ENCODE results near the gene PCMT1.
"Not testable (repeated sequence)": the region's sequence is repeated elsewhere in the genome, so short reads cannot be mapped to it uniquely, and the experiment has no call there.

PCMT1 gene

DNA sequence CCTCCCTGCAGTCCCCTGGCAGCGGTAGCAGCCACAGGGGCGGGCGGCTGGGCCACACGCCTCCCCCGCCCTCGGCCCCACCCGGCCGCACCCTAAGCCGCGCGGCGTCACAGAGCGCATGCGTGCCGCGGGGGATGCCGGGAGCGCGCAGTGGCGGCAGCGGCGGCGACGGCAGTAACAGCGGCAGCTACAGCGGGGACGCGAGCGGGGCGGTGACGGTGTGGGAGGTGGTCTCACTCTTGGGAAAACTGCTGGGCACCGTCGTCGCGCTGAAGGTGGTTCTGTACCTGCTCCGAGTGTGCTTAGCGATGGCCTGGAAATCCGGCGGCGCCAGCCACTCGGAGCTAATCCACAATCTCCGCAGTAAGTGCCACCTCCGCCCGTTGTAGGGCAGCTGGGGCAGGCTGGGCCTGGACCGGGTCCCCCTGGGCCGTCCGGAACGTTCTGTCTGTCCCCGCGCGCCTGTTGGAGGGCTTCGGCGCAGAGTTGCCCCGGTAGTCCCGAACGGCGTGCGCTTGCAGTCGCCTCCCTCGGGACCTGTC, at the start of gene PCMT1:
Gene PCMT1, plus strand, starts transcription at position 148 of the 542 bp plus-strand sequence. Its CDS starts 161 bp downstream, at position 309.
- DNase-seq (ENCODE audit: low read depth, low spot score): peak; percentile 46
- peak within 1 kb of the TSS; percentile 70 for H3K27ac ChIP-seq

DNA sequence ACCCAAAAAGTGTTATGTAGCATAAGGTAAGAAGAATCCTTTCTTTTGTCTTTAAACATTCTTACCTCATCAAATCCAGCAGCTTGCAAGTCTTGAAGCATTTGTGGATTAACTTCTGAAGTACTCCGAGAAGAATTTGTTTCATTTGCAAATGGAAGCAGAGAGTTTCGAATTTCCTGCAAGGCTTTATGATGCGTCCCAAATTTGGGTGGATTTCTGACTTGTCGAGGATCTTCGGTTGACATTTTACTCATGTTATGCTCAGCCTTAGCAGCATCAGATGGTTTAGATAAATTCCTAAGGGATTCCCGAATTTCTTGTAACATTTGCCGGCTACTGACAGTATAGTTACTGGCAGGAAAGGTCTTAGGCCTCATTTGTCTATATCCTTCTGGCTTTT, 47.8 kb upstream of the PCMT1 start:
- no peak overlapping the region for H3K27ac ChIP-seq
- no peak for DNase-seq (ENCODE audit: low read depth, low spot score)

DNA sequence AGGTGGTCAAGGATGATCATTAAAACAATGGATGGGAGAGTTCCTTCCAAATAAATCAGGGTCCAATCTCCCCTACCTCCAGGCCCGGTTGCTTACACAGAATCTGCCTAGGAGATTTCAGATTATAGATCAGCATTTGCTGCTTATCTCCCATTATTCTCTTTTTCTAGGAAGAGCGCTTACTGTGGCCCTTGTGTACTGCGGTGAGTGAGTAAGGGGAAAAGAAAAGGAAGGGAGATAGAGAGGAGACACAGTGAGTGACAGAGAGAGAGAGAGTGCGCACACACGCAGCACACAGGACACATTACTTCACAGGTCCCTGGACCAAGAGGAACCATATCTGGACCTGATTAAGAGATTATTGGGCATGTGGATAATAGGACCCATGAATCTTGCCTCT, 37.8 kb upstream of the PCMT1 start:
- no peak for DNase-seq (ENCODE audit: low read depth, low spot score)
- H3K27ac ChIP-seq: no peak overlapping the region

DNA sequence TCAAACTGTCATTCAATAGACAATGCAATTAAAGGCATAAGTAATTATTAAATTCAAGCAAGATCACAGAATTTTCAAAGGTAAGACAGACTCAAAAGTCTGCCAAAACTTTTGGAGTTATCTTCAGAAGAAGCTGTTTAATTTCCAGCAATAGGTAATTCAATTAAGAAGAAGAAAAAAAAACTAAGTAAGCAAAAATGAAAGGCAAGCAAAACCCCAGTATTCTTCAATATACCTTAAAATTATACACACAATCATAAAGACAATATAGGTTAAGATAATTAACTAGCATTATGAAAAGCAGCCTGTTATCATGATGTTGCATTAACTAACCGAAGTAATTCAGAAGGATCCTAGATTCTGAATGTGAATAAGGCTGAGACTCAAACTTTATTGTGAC, 35.1 kb upstream of the PCMT1 start:
- DNase-seq (ENCODE audit: low read depth, low spot score): no peak
- no peak overlapping the region for H3K27ac ChIP-seq

DNA sequence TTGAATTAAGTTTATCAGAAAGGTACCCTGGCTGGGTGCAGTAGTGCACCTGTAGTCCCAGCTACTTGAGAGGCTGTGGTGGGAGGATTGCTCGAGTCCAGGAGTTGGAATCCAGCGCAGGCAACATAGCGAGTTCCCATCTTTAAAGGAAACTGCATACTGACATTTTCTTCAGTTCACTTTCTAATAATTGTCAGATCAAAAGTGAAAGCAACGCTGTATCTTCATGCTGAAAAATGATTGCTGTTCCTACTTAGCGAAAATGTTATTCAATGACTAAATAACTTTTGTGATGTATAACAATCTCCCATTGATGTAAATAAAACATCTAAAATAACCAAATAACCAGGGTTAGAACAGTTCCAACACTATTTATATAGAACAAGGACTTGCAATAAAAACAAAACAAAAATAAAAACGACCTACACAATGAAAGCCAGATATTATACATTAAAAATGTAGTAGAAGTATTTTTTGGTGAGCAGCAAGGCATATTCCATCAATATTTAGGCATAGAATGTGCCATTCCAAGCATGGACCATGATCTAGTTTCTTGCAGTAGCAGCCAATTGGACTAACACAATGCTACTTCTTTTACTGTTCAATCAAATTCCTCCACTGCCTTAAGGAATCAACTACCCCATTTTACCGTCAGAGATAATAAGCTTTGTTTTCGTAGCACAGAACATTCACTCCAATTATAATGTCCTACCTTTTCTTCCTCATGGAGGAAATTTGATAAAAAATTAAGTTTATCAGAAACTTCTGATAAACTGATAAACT, 33.2 kb upstream of the PCMT1 start:
- peak overlapping the region; percentile 94 for H3K27ac ChIP-seq
- DNase-seq (ENCODE audit: low read depth, low spot score): no peak

DNA sequence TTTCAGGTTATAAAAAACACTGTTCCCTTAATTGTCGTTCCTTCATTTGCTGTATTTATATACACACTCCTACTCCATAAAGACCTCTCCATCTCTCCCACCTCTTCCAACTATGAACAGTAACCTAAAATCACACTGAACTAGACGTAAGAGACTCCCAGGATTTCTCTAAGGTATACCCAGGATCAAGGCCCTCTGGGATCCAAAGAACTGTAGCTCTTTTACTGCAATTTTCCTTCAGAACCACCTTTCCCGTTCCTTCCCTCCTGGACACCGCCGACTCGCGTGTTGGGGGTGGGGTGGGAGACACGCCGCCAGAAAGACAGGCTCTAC, 32.3 kb upstream of the PCMT1 start:
- H3K27ac ChIP-seq: peak overlapping the region; percentile 94
- DNase-seq (ENCODE audit: low read depth, low spot score): no peak

DNA sequence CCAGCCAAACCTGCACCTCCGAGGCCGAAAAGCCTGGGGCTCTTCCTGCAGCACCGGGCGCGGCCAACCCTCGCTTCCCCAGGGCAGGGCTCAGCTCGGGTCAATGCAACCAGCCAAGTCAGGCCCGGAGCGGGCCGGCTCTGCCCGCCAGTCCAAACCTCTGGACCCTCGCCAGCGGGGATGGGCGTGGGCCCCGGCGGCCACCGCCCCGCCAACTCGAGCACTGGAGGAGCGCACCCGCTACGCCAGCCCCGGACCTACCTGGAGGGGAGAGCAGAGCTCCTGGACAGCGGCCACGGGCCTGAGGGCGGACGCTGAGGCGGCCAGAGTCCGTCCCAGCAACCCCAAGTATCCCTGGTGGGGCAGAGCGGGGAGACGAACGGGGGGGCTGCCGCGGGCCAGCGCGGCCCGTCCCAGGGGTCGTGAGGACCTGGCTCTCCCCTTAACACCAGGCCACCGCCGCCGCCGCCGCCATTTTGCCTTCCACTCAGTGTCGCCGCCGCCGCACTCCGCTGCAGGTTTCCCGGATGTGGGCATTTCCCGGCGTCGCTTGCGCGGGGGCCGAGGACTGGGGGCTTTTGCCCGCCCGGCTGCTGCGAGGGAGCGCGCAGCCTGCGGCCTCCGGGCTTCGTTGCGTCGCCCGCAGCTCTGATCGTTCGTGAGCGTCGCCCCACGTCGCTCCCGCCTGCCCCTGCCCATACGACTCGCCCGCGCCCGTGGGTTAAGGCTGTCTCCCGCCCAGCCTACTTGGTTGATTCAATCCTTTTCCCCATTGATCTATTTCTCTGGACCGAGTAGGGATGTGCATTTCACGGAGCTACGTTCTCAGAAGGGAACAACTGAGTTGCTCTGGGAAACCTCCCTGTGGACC, 31.7 kb upstream of the PCMT1 start, which contains the start of gene LATS1:
Gene LATS1, minus strand, starts transcription at position 514 of the 871 bp plus-strand sequence. CDS start 15,975 bp downstream, outside the sequence.
- H3K27ac ChIP-seq: peak within 1 kb of the TSS; percentile 94
- peak; percentile 14 for DNase-seq (ENCODE audit: low read depth, low spot score)

DNA sequence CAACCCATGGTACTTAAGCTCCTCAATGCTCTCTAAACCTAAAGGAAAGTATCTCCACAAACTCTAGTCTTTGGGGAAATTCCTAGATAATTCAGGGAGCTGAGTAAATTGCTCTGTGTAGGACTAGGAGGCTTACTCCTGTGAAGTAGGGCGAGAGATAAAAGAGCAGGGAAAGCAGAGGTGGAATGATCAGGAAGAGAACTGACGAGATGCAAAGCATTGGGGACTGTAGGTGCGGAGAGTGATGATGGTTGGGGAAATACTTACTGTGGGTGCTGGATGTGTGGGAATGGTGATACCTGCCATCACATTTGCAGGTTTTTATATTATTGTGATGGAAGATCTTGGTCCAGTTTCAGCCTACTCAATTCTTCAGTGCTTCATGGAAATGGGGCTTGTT, 30.0 kb upstream of the PCMT1 start:
- no peak for DNase-seq (ENCODE audit: low read depth, low spot score)
- no peak overlapping the region for H3K27ac ChIP-seq

DNA sequence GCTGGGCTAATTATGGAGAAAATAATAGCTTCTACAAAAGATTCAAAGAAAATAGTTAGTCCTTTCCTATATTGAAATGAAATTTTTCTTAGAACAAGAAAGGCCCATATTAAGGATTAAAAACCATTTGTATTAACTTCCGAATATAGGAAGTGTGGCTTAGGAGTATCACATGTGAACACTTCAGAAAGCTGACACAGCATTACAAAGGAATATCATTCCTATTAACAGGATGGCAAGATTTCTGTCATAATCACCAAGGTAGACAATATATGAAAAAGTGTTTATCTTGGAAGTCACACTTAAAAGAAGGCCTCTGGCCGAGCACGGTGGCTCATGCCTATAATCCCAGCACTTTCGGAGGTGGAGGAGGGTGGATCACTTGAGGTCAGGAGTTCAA, 26.3 kb upstream of the PCMT1 start:
- H3K27ac ChIP-seq: no peak overlapping the region
- DNase-seq (ENCODE audit: low read depth, low spot score): no peak

DNA sequence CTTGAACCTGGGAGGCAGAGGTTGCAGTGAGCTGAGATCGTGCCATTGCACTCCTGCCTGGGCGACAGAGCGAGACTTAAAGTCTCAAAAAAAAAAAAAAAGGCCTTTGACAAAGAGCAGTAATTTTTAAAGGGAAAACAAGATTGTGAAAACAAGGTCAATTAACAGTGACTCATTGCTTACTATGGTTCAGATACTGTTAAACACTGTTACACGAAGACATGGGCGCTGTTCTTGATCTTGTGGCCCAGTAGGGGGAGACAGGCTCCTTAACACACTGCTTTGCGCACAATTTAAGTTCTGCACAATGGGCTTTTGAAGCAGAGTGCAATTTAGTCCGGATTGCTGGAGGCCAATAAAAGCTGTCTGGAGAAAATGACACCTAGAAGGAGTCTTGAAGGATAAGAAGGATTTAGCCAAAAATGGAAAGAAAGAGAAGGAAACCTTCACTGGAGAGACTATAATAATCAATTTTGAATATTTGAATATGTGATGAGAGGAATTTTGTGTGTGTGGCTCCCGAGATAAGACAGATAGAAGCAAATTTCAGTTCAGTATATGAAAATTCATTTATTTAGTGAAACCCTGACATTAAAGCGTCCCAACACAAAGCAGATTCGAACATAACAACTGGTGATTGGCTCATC, 25.6 kb upstream of the PCMT1 start:
- H3K27ac ChIP-seq: no peak overlapping the region
- DNase-seq (ENCODE audit: low read depth, low spot score): peak; percentile 46

DNA sequence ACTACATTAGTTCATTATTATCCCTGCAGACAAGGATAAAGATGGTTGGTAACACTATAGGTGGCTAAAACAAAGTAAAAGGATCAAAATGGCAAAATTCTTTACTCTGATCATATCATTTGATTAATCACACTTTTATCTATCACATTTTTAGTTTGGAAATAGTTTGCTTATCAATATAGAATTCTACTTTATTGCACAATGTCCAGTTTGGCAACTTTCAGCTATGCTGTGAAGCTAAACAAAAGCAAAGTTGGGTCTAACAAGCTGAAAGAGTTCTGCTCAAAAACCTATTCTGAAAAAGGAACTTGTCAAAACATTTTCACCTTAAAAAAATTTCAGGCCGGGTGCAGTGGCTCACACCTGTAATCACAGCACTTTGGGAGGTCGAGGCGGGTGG, 23.8 kb upstream of the PCMT1 start:
- no peak overlapping the region for H3K27ac ChIP-seq
- DNase-seq (ENCODE audit: low read depth, low spot score): no peak

DNA sequence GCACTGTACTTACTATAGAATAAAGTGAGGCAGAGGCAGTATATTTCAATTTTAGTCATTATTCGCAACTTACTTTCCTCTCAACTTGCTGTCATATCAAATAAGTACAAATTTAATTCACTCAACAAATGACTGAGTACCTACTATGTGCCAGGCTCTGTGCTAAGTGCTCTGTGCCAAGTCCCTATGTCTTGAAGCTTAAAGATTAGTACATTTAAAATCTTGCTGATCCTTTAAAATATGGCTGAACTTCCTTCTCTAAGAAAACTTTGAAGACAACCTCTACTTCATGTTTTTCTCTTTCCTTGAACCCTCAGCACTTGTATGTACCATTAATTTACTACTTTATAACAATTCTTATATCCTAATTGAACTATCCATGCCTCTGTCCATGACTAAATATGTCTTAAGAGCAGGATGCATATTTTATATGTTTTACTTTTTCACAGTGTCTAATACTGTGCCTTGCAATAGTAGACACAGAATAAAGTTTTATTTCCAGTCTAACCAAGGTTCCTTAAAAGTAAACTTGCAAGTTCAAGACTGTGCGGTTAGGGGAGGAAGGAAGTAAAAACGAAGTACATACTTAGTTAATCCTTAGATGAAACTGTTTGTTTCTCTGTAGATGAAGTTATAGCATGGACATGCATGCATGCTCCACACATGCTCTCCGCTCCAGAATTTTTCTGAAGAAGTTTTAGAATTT, 21.6 kb upstream of the PCMT1 start:
- no peak overlapping the region for H3K27ac ChIP-seq
- no peak for DNase-seq (ENCODE audit: low read depth, low spot score)

DNA sequence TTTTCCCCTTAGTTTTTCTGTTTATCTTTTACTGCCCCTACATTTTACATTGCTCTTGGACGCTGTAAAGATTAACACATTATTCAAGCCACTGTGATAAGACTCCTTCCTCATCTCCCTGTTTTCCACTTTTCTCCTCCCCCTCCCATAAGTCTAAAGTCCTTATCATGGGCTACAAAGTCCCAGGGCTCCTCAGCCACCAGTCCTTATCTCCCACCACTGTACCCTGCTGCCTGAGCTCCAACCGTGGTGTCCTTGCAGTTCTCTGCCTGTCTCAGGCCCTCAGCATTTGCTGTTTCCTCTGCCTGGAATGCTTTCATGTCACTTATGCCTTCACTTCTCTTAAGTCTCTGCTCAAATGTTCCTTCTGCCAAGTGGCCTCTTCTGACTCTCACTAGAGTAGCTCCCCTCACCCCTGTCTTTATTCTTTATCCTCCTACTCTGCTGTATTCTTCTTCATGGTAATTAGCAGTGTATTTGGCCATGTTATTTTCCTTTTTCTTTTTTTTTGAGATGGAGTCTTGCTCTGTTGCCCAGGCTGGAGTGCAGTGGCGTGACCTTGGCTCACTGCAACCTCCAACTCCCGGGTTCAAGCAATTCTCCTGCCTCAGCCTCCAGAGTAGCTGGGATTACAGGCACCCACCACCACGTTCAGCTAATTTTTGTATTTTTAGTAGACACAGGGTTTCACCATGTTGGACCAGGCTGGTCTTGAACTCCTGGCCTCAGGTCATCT, 20.9 kb upstream of the PCMT1 start:
- no peak overlapping the region for H3K27ac ChIP-seq
- no peak for DNase-seq (ENCODE audit: low read depth, low spot score)

DNA sequence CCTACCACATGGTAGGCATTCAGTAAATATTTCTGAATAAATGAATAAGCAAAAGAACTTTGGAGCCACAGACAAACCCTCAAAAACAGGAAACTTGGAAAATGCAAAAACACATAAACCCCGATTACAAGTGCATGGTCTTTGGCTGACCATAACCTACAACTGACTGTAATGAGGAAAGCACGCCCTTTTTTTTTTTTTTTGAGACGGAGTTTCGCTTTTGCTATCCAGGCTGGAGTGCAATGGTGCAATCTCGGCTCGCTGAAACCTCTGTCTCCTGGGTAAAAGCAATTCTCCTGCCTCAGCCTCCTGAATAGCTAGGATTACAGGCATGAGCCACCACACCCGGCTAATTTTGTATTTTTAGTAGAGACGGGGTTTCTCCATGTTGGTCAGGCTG, 19.7 kb upstream of the PCMT1 start:
- DNase-seq (ENCODE audit: low read depth, low spot score): no peak
- no peak overlapping the region for H3K27ac ChIP-seq

DNA sequence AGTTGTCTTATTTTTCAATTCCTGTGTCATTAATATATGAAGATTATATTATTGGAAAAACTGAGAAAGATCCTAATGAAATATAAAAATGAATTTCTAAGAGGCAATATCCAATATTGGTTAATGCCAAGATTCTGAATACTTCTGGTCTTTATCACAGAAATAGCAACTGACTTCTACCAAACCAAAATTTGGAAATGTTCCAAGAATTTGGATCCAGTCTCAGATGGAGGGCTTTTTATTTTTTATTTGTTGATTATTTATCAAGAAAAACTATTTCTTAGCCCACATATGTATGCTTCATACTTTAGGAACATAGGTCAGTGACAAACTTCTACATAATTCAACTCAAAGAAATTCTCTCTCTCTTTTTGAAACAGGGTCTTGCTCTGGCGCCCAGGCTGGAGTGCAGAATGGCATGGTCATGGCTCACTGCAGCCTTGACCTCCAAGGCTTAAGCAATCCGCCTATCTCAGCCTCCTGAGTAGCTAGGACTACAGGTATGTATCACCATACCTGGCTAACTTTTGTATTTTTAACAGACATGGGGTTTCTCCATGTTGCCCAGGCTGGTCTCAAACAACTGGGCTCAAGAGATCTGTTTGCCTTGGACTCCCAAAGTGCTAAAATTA, 16.3 kb upstream of the PCMT1 start:
- DNase-seq (ENCODE audit: low read depth, low spot score): no peak
- no peak overlapping the region for H3K27ac ChIP-seq

DNA sequence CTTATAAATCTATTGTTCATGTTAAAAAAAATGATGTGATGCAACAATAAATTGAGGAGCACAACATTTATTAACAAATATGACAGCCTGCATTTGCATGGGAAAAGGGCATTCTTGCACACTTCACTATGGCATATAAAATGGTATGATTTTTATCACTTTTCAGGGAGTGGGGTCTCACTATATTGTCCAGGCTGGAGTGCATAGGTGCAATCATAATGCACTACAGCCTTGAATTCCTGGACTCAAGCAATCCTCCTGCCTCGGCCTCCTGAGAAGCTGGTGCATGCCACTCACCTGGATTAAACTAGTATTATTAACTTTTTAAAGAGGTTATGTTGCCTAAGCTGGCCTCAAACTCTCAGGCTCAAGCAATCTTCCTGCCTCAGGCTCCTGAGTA, 14.6 kb upstream of the PCMT1 start:
- H3K27ac ChIP-seq: no peak overlapping the region
- DNase-seq (ENCODE audit: low read depth, low spot score): no peak

DNA sequence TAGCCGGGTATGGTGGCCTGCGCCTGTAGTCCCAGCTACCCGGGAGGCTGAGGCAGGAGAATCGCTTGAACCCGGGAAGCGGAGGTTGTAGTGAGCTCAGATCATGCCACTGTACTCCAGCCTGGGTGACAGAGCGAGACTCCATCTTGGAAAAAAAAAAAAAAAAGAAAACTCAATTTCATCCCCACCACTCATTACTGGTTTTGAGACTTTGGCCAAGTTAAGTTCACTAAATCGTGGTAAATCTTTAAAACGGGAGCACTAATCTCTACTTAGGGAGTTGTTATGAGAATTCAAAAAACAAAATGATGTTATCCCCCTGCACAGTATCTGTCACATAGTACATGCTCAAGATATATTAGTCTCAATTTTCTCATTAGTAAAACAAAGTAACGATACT, 4.3 kb upstream of the PCMT1 start:
- H3K27ac ChIP-seq; DNase-seq (ENCODE audit: low read depth, low spot score): not testable (repeated sequence)

DNA sequence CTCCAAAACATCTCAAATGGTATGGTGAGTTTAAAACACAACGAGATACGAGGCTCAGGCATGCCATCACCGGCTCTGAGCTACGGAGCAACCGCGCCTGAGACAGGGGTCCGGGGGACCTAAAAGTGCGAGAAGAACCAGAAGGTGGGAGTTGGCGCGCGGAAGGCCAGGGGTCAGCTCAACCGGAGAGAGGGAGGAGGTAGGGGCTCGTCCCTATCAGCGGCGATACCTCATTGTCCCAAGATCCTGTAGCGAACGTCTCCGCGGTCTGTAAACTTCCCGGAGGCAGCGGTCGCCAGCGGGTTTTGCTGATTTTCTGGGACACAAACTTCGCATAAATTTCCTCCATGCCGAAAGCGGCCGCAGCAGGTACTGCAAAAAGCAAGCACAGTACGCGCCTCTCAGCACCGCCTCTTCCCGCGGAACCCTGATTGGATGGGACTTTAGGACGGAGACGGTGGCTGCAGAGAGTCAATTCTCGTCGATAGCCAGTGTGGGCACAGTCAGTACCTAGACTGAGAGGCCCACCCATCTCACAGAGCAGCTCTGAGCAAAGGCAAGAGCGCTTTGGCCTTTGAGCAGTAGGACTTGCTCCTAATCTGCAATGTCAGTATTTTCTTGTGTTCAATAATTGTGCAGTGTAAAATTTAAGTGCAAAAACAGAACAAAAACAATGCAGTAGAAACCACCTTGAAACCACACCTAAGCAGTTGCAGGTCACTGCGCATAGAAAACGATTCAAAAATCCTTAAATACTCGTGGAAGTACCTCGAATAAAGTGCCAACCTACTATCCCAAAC, 3.2 kb upstream of the PCMT1 start, which contains the start of gene NUP43:
Gene NUP43, minus strand, starts transcription at position 383 of the 800 bp plus-strand sequence. Its CDS starts 34 bp downstream, at position 349.
- peak within 1 kb of the TSS; percentile 40 for H3K27ac ChIP-seq
- DNase-seq (ENCODE audit: low read depth, low spot score): peak; percentile 70

Measured in epithelial cell of prostate (primary cell).